Colonic mucosa (tissue), 4 donors: Measurements from ENCODE around the gene UBL4A. TPM values are rescaled to one million over a fixed set of nuclear protein-coding genes. Genes with fewer than 3 reads are reported as not detected.
A peak's percentile ranks its signal among the peaks of the same experiment; 100 is the strongest.

Experiments
- DNase-seq: peaks from one replicate; pipeline ENCODE4 v3.0.0-alpha.2; 2020
- H3K27ac ChIP-seq: fragments of 200-600 bp; one replicate; pipeline ENCODE4 v1.8.0; 2021
- H3K27me3 ChIP-seq: fragments of 200-600 bp; one replicate; pipeline ENCODE4 v1.8.0; 2021
- H3K36me3 ChIP-seq: fragments of 200-600 bp; one replicate; pipeline ENCODE4 v1.8.0; 2021
- H3K4me1 ChIP-seq: fragments of 200-600 bp; one replicate; pipeline ENCODE4 v1.8.0; 2021; ENCODE audit warnings: mild to moderate bottlenecking
- H3K4me3 ChIP-seq: fragments of 200-600 bp; one replicate; pipeline ENCODE4 v1.8.0; 2021
- H3K9ac ChIP-seq, 2 donors: one replicate each; pipeline ENCODE4 v1.7.0; 2013; ENCODE audit warnings: control low read depth in 2 of 2, low read depth in 2 of 2, low read length in 2 of 2
- H3K9me3 ChIP-seq: fragments of 200-600 bp; one replicate; pipeline ENCODE4 v1.8.0; 2021
- CTCF ChIP-seq: fragments of 200-600 bp; IDR thresholded peaks from one replicate; pipeline ENCODE4 v1.8.0; 2022; ENCODE audit warnings: antibody characterized with exemption, mild to moderate bottlenecking
- intact Hi-C: fragments of 100-400 bp; cut with DNase I; formaldehyde crosslinking; loops from one replicate; pipeline ENCODE4 v1.14.1; 2022
- total RNA-seq, 2 donors: library from RNA; stranded (reverse); fragmentation: NEBNext Ultra II Directional in 1 of 2; extraction: Animal tissue kit (Norgen Biotek cat#: 25700) in 1 of 2; gene quantifications; one replicate each; pipeline ENCODE4 v1.2.1, GENCODE V29; 2021
- donor health status: healthy.
- donor health status: DM: no; HTN: no; CAD: no.
- donor health status: DM: no; HTN: no; CAD: no.

Gene UBL4A
- total RNA-seq, 2 donors from 2014 or later, result 24.7 to 40.9 TPM

DNA sequence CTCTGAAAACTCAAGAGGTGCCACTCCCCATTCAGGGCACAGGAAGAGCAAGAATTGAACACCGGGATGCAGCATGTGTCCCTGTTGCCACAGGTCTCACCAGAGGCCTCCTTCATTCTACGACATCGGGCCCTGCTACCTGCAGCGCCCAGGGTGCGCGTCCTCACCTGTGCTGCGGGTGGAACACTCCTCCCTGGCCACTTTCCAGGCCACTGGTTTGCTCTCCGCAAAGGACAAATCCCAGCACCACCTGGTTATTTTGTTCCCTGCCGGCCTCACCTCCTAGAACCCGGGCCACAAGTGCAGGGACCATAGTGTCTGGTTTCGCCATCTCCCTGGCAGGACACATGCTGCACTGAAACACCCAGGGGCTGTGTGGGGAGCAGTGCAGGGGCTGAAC, 43.9 kb upstream of the UBL4A start:
- no peak for DNase-seq
- Histone ChIP-seq H3K36me3 (no peaks in the 10 kb centered on the region), H3K27me3 (no peaks in the 10 kb centered on the region), H3K27ac (no peak overlapping the region), H3K4me1 (no peaks in the 10 kb centered on the region), H3K9ac (no peak overlapping the region), H3K9me3 (no peaks in the 10 kb centered on the region), H3K4me3 (no peak overlapping the region)
- no peak for TF ChIP-seq CTCF
- intact Hi-C loops, result loop anchor here (5.0 kb wide), 1 partner anchor 128 kb away; no protein-coding TSS in a partner anchor

- no peaks in the 10 kb centered on the region for H3K4me1 ChIP-seq
- intact Hi-C loops, result no loop called here
- no peak for DNase-seq
- no peak overlapping the region for H3K27ac ChIP-seq
- no peaks in the 10 kb centered on the region for H3K36me3 ChIP-seq
- no peaks in the 10 kb centered on the region for H3K9me3 ChIP-seq
- no peak overlapping the region for H3K4me3 ChIP-seq
- no peak for TF ChIP-seq CTCF
- no peak overlapping the region for H3K9ac ChIP-seq
- no peaks in the 10 kb centered on the region for H3K27me3 ChIP-seq
Observed at GRCh38 chrX:154529206-154529612, 42.8 kb upstream of the UBL4A start.

GRCh38 chrX:154526901-154527675, 40.7 kb upstream of the UBL4A start:
- Histone ChIP-seq H3K9me3 (no peaks in the 10 kb centered on the region), H3K27me3 (no peaks in the 10 kb centered on the region), H3K27ac (peak overlapping the region; percentile 44), H3K36me3 (no peaks in the 10 kb centered on the region), H3K4me1 (no peaks in the 10 kb centered on the region), H3K9ac (peak overlapping the region; percentile 62 to 66), H3K4me3 (peak overlapping the region; percentile 17)
- TF ChIP-seq CTCF, result peak; percentile 35
- intact Hi-C loops, result no loop called here
- peak; percentile 87 for DNase-seq

- intact Hi-C loops, result no loop called here
- Histone ChIP-seq H3K4me1 (no peaks in the 10 kb centered on the region), H3K4me3 (no peak overlapping the region), H3K27ac (no peak overlapping the region), H3K9me3 (no peaks in the 10 kb centered on the region), H3K36me3 (no peaks in the 10 kb centered on the region), H3K9ac (no peak overlapping the region), H3K27me3 (no peaks in the 10 kb centered on the region)
- no peak for DNase-seq
- TF ChIP-seq CTCF, result no peak
Observed at GRCh38 chrX:154525606-154526490, 39.4 kb upstream of the UBL4A start.

DNA sequence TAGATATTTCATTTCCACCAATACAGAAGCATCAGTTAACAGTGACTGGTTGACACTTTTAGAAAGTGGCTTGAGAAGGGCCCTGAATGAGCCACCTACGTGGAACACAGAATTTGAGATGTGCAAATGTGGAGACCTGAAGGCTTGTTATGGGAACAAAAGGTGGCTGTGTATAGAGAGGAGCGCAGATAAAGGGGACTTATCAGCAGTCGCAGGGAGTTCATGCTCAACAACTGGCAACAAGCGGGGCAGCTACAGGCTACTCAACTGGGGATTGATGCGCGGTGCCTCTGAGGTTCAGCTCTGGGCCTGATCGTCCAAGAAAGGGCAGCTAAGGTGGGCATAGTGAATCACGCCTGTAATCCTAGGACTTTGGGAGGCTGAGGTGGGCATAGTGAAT, 33.0 kb upstream of the UBL4A start:
- intact Hi-C loops, result no loop called here
- Histone ChIP-seq H3K27me3 (no peaks in the 10 kb centered on the region), H3K27ac (no peak overlapping the region), H3K36me3 (no peaks in the 10 kb centered on the region), H3K4me3 (no peak overlapping the region), H3K9ac (no peak overlapping the region), H3K4me1 (no peaks in the 10 kb centered on the region), H3K9me3 (no peaks in the 10 kb centered on the region)
- no peak for DNase-seq
- TF ChIP-seq CTCF, result no peak
